Measurements from ENCODE around the gene FADS1.

FADS1 gene

GRCh38 chr11:61791737-61792309 is 25.0 kb downstream of the FADS1 start:
- peak overlapping the region; percentile 99 for H3K27ac ChIP-seq
- TF ChIP-seq, protein P1, sequence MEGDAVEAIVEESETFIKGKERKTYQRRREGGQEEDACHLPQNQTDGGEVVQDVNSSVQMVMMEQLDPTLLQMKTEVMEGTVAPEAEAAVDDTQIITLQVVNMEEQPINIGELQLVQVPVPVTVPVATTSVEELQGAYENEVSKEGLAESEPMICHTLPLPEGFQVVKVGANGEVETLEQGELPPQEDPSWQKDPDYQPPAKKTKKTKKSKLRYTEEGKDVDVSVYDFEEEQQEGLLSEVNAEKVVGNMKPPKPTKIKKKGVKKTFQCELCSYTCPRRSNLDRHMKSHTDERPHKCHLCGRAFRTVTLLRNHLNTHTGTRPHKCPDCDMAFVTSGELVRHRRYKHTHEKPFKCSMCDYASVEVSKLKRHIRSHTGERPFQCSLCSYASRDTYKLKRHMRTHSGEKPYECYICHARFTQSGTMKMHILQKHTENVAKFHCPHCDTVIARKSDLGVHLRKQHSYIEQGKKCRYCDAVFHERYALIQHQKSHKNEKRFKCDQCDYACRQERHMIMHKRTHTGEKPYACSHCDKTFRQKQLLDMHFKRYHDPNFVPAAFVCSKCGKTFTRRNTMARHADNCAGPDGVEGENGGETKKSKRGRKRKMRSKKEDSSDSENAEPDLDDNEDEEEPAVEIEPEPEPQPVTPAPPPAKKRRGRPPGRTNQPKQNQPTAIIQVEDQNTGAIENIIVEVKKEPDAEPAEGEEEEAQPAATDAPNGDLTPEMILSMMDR (conservative IDR thresholded peaks at IDR 0.05), result no peak

- TF ChIP-seq, protein P1 (conservative IDR thresholded peaks at IDR 0.05), result peak; percentile 42; the same call in 1 of the 2 replicates
- no peak overlapping the region for H3K27ac ChIP-seq
Observed at GRCh38 chr11:61787928-61788491, 28.8 kb downstream of the FADS1 start.

- TF ChIP-seq, protein P1 (conservative IDR thresholded peaks at IDR 0.05), result no peak
- H3K27ac ChIP-seq, result no peak overlapping the region
Observed at GRCh38 chr11:61785837-61786402, 30.9 kb downstream of the FADS1 start.

DNA sequence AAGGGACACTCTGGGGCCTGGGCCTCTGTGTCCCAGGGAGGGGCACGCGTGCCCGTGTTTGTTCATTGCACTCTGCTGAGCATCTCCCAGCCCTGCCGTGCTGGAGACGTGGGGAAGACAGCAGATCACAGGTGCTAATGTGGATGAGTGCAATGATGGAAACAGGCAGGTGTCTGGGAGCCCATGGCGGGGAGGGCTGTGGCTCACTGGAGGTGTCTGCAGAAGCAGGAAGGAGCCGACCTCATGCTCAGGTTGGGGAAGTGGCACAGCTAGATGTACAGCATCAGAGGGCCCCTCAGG is 32.3 kb downstream of the FADS1 start:
- H3K27ac ChIP-seq, result no peak overlapping the region
- TF ChIP-seq, protein P1 (conservative IDR thresholded peaks at IDR 0.05), result no peak

GRCh38 chr11:61783717-61784505 is 32.9 kb downstream of the FADS1 start:
- H3K27ac ChIP-seq, result no peak overlapping the region
- TF ChIP-seq, protein P1 (conservative IDR thresholded peaks at IDR 0.05), result no peak

- no peak overlapping the region for H3K27ac ChIP-seq
- TF ChIP-seq, protein P1 (conservative IDR thresholded peaks at IDR 0.05), result no peak
Observed at GRCh38 chr11:61782841-61783240, 34.0 kb downstream of the FADS1 start.

- TF ChIP-seq, protein P1 (conservative IDR thresholded peaks at IDR 0.05), result no peak
- H3K27ac ChIP-seq, result no peak overlapping the region
Observed at GRCh38 chr11:61782299-61782698, 34.5 kb downstream of the FADS1 start.

All from VCaP (cell line).